Retina (tissue), 1 donor: ENCODE data around the gene KRTAP5-3.

Source experiments
- DNase-seq: peaks from one replicate; pipeline ENCODE4 v3.0.0-alpha.2; 2016

The KRTAP5-3 gene

DNA sequence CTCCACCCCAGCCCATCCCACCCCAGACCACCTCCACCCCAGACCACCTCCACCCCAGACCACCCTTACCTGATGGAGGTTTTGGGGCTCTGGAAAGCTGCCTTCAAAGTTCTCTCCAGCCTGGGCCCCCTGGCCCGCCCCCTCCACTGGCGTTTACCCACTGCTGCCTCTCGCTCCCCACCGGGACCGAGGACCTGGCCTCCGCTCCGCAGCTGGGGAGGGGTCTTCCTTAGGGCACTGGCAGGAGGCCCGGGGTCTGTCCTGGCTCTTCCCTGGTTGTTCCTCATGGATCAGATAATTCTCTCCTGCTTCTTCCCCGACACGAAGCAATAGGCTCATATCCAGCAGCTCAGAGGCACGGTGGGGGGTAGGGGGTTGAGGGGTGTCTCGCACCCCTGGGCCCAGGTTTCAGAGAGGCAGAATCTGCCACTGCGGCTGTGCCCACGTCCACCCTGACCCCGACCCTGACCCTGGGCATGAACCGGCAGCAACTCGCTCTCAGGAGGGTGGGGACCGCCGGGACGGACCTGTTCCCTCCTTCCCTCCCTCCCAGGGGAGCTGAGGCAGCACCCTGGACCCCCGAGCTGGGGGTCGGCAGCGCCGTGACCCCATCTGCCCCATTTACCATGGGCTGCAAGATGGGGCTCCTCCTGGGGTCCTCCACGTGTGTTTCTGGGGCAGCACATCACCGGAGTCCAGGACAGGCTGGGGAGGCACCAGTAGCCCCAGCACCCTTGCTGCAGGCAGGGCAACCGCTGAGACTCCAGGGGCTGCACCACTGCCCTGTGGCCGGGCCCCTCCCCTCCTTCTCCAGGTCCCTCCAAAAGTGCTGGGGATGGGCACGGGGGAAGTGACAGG, 34.3 kb upstream of the KRTAP5-3 start:
- no peak for DNase-seq

DNA sequence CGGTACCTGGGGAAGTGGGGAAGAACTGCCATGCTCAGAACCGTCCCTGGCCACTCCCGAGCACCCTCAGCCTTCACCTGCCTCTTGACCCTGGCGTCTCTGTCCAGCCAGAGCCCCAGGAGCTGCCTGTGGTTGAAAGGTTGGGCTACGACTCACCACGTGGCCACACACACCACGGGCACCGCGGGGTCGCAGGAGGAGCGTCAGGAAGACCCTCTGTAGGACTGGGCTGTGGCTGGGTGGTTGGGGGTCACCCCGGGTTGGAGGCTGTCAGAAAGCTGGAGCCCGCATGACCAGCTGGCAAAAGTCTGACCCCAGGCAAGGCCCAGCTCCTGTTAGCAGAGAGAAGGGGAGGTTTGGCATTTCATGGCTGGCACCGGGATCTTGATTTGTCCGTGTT, 32.8 kb upstream of the KRTAP5-3 start:
- no peak for DNase-seq

DNA sequence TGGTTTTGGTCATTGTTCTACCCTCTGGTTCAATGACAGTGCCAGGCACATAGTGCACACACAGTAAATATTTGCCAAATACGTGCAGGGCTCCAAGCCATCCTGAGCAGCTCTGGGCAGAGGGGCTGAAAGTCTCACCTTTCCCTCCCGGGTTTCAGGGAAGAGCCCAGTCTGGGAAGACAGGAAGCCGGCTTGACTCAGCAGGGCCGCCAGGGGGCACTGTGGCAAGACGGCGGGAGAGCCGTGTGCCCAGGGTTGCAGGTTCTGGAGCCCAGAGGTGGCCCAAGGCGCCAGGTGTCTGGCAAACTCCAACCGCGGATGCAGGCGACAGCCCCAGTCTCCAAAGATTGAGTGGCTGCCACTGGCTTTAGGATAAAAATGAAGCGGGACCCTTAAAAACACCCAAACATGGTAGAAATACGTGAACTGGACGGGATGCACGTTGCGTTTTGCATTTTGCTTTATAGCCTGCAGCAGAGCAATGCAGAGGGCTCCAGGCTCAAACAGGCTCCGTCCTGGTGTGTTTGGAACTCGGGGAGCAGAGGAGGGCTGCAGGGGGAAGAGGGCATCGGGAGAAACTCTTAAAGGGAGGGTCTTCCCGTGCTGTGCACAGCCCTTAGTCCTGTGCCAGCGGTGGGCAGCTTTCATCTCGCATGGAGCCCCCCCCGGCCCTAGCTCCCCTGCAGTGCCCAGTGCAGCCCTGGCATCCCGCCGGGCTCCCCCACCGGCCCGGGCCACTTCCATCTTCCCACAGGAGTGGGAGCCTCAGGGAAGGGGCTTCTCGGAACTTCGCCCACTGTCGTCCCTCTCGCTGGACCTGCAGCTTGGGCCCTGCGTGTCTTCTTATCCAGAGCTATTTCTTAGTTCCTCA, 32.0 kb upstream of the KRTAP5-3 start:
- DNase-seq = peak; percentile 62

DNA sequence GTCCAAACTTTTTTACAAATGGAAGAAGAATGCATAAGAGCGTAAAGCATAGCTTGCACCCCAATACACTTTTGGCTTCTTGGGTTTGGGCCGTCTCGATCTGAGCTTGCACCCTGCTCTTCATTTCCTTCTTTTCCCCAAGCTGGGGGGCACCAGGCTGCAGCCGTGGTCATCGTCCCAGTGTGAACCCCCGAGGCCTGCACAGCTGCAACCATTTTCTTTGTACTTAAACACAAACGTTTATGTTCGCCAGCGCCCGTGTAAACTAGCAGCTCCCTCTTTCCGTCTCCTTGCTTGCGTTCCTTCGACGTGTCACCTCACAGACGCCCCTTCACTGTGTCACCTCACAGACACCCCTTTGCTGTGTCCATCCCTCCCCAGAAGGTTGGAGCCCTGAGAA, 31.4 kb upstream of the KRTAP5-3 start:
- DNase-seq = no peak

DNA sequence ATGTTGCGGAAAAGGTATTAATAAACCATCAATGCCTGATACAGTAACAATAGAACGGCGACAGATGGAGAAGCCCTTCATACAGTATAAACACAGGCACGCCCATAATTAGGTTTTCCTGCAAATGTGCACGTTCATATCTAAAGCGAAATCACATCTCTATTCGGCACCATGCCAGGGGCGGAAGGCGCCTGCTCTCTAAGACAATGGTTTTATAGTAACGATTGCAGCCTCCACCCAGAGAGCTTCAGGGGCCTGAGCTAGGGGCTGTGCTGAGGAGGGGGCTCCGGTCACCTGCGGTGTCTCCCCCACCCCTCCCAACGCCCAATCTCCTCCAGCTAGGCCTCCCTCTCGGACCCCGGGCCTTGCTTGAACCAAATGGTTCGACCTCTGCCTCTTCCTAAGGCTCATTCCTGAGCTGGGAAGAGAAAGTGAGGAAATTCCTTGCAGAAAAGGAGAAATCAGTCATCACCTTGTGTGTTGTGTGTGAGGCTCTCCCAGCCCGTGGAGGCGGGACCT, 30.9 kb upstream of the KRTAP5-3 start:
- no peak for DNase-seq

DNA sequence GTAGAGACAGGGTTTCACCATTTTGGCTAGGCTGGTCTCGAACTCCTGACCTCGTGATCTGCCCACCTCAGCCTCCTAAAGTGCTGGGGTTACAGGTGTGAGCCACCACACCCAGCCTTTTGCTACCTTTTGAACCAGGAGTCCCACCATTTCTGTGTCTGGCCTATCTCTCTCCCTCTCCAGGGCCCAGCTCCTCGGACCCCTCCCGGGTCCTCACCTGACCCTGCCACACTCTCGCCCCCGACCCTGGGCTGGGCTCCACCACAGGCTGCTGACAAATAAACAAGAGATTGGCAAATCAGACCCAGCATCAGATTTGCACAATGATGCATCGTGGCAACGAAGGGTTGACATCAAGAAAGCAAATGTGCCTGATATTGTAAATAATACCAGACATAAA, 30.1 kb upstream of the KRTAP5-3 start:
- DNase-seq = no peak

DNA sequence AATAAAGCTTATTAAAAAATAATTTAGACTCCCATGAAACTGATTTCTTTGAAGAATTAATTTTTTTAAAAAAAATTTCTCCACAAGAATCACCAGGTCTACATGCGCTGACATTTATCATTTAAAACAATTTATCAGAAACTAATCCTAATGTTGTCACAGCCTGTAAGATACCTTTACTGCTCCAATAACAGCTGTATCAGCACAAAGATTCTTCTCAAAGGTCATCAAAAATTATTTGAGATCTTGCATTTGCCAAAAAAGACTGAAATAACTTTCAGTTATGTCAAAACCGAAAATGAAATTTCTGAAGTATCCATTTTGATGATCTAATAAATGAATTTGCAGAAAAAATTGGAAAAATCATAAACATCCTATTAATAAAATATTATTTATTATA, 29.4 kb upstream of the KRTAP5-3 start:
- DNase-seq = no peak

DNA sequence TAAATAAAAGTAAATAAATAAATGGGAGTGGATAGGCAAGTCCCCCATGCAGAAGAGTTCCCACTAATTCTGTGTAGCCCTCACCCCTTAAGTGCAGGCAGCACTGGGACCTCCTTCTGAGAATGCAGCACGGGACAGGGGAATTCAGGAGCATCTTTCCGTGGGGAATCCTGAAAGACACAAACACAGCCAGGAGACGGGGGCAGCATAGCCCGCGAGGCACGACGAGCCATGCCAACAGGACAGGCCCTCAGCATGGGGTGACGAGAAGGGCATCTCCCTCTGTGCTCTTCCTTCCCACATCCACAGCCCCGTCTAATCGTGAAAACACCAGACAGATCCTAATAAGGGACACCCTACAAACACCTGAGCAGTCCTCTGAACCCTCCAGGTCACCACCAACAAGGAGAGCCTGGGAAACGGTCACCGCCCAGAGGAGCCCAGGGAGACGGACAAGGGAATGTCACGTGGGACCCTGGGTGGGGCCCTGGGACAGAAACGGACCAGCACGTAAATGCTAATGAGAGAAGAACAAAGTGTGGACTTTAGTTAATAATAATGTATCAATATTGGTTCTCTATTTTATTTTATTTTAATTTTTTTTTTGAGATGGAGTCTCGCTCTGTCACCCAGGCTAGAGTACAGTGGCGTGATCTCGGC, 28.2 kb upstream of the KRTAP5-3 start:
- no peak for DNase-seq

DNA sequence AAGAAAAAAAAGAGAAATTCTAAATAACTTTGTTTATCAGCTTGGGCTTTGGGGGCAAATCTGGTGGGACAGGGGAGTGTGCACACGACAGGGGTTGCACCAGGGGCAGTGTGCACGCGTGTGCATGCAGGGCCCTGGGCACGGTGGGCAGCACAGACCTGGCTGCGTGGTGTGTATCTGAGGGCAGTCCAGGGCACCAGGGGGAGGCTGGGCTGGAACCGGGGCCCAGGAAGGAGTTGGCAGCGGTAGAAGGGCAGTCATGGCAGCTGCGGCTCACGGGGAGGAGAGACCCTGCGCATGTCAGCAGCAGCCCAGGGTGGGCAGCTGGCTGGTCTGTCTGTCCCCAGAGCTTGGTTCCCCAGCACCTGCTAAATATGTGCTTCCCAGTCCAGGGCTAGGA, 25.6 kb upstream of the KRTAP5-3 start:
- no peak for DNase-seq

DNA sequence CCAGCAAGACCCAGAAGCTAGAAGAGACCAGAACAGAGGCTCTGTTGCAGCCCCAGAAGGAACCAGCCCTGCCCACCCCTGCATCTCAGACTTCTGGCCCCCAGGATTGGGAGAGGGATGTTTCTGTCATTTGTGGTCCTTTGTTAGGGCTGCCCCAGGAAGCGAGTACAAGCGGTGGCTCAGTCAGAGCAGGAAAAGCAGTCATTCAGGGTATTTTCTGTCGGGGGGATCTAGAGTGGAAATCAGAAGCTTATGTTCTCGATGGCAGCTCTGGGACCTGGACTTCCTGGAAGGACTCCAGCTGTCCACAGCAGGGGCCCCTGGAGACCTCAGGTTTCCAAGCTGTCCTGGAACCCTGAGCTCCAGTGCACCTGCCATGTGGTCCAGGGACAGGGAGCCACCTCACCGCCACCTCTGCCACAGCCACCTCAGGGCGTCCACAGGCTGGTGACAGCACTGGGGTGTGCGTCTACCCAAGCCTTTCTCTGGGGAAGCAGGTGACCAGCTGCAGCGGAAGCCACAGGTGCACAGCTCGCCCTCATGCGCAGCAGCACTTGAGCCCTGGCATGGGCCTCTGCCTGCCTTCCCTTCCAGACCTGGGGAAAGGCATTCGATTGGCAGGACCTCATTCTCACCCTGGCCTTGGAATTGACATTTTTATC, 23.9 kb upstream of the KRTAP5-3 start:
- no peak for DNase-seq

DNA sequence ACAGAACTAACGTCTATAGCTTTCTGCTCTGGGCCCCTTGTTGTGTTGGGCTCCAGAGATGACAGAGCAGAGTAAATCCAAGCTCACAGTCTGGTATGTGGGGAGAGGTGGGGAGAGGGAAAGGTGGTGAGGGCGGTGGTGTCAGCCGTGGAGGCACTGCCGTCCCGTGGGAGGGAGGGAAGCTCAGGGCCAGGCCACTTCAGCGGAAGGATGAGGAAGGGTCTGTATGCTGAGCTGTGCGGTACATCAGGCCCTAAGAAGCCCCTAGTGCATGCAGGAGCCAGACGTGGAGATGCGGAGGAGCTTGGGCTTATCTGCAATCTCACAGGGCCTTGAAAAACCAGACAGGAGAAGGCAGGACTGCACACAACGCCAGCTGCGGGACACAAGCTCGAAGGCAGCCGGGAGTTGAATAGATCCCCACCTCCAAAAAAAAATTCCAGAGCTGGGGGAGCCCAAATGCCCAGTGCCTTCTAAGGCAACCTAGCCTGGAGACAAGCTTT, 22.9 kb upstream of the KRTAP5-3 start:
- DNase-seq = no peak

DNA sequence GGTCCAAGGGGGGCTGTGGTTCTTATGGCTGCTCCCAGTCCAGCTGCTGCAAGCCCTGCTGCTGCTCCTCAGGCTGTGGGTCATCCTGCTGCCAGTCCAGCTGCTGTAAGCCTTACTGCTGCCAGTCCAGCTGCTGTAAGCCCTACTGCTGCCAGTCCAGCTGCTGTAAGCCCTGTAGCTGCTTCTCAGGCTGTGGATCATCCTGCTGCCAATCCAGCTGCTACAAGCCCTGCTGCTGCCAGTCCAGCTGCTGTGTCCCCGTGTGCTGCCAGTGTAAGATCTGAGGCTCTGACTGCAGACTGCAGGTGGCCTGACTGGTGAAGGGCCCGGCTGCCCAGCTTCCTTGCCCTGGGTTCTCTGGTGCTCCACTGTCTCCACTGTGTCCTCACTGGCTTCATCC, 22.0 kb upstream of the KRTAP5-3 start:
- DNase-seq = no peak

DNA sequence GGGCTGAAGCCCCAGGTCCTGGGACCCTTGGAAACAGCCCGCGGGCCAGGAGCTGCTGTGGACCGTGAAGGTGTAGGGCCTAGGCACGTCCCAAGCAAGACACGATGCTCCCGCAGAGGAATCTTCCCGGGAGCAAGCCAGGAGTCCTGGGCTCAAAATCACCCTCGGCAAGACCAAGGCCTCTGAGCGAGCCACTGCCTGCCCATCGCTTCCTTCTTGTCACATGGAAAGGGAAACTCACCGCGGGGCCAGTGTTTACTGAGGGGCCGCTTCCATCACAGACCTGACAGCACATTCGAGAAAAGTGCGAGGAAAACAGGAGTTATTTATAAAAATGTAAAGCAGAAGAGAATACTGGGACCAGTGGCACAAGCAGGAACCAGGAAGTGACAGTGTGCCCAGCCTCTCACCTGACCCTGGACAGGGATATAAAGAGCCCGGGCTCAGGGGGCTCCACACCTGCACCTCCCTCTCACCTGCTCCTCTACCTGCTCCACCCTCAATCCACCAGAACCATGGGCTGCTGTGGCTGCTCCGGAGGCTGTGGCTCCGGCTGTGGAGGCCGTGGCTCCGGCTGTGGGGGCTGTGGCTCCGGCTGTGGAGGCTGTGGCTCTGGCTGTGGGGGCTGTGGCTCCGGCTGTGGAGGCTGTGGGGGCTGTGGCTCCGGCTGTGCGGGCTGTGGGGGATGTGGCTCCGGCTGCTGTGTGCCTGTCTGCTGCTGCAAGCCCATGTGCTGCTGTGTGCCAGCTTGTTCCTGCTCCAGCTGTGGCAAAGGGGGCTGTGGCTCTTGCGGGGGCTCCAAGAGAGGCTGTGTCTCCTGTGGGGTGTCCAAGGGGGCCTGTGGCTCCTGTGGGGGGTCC, 21.3 kb upstream of the KRTAP5-3 start, which contains the start of gene KRTAP5-5:
TSS of gene KRTAP5-5 (plus strand) at position 450 of the 860 bp plus-strand sequence. CDS start at position 516, 66 bp downstream.
- no peak for DNase-seq

DNA sequence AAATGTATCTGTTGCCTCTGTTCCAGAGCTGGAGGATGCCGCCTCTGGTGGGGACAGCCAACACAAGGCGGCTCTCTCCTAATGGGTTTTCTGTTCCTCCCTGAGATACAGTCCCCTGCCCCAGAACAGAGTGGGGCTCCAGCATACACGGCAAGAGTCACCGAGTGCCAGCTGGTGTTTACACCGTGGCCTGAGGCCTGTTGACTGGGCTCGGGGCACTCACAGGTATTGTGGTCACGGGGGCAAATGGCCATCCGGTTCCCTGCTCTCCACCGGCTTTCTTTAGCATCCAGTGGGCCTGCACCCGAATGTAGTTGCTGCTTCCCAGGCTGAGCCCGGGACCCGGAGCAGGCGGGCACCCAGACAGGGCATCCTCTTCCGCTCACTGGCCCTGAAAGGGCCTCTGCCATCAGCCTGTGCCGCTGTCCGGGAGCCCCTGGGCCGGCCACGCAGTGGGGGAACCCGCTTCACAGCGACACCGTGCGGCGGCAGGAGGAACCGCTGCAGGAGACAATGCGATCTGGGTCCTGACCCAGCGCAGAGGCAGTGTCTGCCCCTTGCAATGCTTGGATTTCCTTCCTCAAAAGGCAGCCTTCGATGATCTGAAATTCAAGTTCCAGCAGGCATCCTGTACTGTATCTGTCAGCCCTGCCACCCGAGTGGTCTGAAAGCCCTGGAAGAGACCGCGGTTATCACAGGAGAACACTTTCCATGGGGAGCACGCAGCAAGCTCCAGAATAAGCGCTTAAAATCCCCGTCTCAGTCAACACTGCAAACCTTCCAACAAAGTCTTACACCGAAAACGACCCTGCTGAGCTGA, 20.5 kb upstream of the KRTAP5-3 start:
- DNase-seq = peak; percentile 86

DNA sequence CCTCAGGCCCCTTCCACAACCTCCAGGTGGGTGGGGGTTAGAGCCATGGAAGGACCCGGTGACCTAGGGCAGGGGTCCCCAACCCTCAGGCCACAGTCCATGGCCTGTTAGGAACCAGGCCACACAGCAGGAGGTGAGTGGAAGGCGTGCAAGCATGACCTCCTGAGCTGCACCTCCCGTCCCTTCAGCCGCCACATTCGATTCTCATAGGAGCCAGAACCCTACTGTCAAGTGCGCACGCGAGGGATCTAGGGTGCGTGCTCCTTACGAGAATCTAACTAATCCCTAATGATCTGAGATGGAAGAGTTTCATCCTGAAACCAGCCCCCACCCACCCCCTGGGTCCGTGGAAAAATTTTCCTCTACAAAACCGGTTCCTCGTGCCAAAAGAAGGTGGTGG, 17.3 kb upstream of the KRTAP5-3 start:
- DNase-seq = no peak

DNA sequence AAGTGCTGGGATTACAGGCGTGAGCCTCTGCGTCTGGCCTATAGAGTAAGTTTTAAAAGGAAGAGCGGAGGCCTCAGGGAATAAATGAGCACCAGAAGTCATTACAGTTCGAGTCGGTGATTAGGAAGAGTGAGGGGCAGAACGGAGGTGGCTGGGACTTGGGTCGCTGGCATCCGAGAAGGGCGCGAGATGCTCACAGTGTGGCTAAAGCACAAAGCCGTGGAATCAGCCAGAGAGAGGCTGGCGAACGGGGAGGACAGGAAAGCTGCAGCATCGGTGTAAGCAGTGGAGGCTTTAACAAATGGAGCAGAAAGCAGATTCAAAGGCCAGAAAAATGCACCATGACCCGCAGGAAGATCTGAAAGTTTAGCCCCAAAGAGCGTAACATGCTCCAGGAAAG, 16.4 kb upstream of the KRTAP5-3 start:
- no peak for DNase-seq

DNA sequence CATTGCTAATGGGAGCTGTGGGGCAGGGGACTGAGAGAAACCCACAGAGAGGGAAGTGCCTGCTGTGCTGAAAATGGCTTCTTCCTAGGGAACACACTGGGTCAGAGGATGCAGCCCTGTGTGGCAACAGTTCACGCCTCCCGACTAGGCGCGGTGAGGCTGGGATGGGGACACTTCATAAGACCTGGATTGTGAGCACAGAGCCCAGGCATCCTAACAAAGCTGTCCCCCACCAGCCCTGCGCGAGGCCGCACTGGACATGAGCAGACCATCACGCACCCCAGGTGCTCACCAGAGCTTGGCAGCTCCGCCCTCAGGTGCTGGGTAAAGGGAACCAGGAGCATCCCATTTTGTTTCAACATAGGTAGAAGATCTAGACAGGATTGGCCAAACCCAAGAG, 15.5 kb upstream of the KRTAP5-3 start:
- DNase-seq = no peak

DNA sequence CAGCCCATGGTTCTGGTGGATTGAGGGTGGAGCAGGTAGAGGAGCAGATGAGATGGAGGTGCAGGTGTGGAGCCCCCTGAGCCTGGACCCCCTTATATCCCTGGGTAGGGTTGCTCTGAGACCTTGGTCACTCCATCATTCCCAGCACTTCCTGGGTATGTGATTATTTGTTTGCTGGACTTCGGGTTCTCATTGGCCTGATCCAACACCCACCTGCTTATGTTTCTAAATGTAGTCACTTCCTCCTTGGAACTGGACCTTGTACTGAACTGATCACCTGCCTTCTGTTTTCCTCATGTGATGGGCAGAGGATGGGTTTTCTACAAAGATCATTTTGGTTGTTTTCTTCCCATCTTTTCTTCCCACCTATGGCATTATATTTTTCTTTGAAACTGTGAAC, 13.8 kb upstream of the KRTAP5-3 start, which contains the start of gene KRTAP5-4:
TSS of gene KRTAP5-4 (minus strand) at position 53 of the 400 bp plus-strand sequence. CDS start at position 8, 45 bp downstream.
- DNase-seq = no peak

DNA sequence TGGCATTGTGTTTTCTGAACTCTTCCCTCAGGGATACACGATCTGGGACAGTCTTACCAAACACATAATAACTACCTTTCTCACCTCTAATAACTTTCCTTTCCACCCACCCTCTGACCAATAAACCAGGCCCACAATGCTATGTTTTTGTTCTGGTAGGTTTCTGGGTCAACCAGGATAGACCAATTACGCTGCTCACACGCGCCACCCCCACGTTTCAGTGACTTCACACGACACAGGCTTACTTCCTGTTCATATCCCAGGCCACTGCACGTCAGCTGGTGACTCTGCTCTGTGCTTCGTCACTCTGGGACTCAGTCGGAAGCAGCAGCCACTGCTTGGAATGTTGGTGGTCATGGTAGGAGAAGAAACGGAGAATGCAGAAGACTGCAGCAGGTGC, 11.2 kb upstream of the KRTAP5-3 start:
- DNase-seq = no peak

DNA sequence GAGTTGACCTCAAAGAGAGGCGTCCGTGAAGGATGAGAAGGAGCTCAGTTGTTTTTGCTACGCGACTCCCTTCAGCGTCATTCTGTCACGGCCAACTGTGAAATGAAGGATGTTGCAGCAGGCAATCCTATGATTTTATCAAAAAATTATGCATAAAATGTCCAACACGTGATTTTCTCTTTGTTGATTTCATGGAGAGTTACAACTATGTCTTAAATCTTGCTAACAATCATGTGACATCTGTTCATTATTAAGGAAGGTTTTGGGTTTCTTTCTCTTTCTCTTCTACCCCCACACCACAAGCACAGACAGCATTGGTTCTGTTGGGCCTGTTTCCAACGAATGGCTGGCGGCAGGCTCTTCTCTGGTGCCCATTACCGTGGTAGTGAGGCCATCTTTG, 10.0 kb upstream of the KRTAP5-3 start:
- DNase-seq = no peak
